LNCaP clone FGC (cell line): ENCODE results near the gene FGFR4.

Source experiments
- DNase-seq: peaks from one replicate; pipeline ENCODE4 v3.0.0-alpha.2; 2011; ENCODE audit warnings: low read depth
- H3K4me3 ChIP-seq: 2 replicates; pipeline ENCODE4 v1.5.1; 2011; ENCODE audit warnings: mild to moderate bottlenecking, low read depth, low read length, control low read depth
- CTCF ChIP-seq: IDR thresholded peaks from 2 replicates; pipeline ENCODE4 v1.5.1; 2012; ENCODE audit warnings: mild to moderate bottlenecking; ENCODE audit not compliant: control insufficient read depth, insufficient read depth; ENCODE audit errors: extremely low read depth

The FGFR4 gene

GRCh38 chr5:177112589-177113220 lies 26.0 kb downstream of the FGFR4 start:
- no peak for DNase-seq

GRCh38 chr5:177113566-177114424 lies 27.1 kb downstream of the FGFR4 start:
- TF ChIP-seq CTCF = peak; percentile 100

More at GRCh38 chr5:177112589-177113220, 26.0 kb downstream of the FGFR4 start:
- H3K4me3 ChIP-seq = no peak overlapping the region
- TF ChIP-seq CTCF = no peak

GRCh38 chr5:177116631-177117373 lies 30.1 kb downstream of the FGFR4 start:
- no peak overlapping the region for H3K4me3 ChIP-seq
- no peak for TF ChIP-seq CTCF
- DNase-seq = no peak

More at GRCh38 chr5:177113566-177114424, 27.1 kb downstream of the FGFR4 start:
- no peak overlapping the region for H3K4me3 ChIP-seq
- peak; percentile 27 for DNase-seq

GRCh38 chr5:177117441-177118045 lies 30.8 kb downstream of the FGFR4 start:
- H3K4me3 ChIP-seq = no peak overlapping the region
- TF ChIP-seq CTCF = no peak
- DNase-seq = no peak

- H3K4me3 ChIP-seq = no peak overlapping the region
- no peak for DNase-seq
- TF ChIP-seq CTCF = no peak
These were observed 35.9 kb downstream of the FGFR4 start for GRCh38 chr5:177122566-177122965.

- no peak for DNase-seq
- TF ChIP-seq CTCF = no peak
These were observed 37.2 kb downstream of the FGFR4 start for GRCh38 chr5:177123789-177124485.

More at GRCh38 chr5:177123789-177124485, 37.2 kb downstream of the FGFR4 start:
- no peak overlapping the region for H3K4me3 ChIP-seq
